Measurements from ENCODE around the gene LMAN2L. TPM values are rescaled to one million over a fixed set of nuclear protein-coding genes. Genes with fewer than 3 reads are reported as not detected.

The LMAN2L gene
- total RNA-seq, 1 experiment from 2014 or later: 15.6 TPM

GRCh38 chr2:96760986-96761832 lies 21.3 kb upstream of the LMAN2L start:
- Histone ChIP-seq H3K27me3 (ENCODE audit: insufficient read depth, low read depth) (no peaks in the 10 kb centered on the region), H3K4me1 (replicated peaks; ENCODE audit: insufficient read depth) (peaks cover 49% of the 10 kb centered on the region), H3K9me2 (ENCODE audit: insufficient read depth) (no peaks in the 10 kb centered on the region), H3K36me3 (ENCODE audit: low read depth) (no peaks in the 10 kb centered on the region), H3F3A (ENCODE audit: insufficient read depth, low read depth) (peaks cover 48% of the 10 kb centered on the region), H3K4me3 (peak overlapping the region; percentile 87), H3K9me3 (ENCODE audit: insufficient read depth, low read depth) (no peaks in the 10 kb centered on the region), H4K20me1 (ENCODE audit: insufficient read depth) (no peaks in the 10 kb centered on the region), H3K4me2 (peak overlapping the region; percentile 94), H3K27ac (no peak overlapping the region; the same call in 1 of the 2 replicates), H3K79me2 (ENCODE audit: low read depth) (peaks cover 53% of the 10 kb centered on the region), H2AFZ (peak overlapping the region; percentile 94)
- intact Hi-C loops (cut with micrococcal nuclease; ENCODE audit: unreplicated experiment): loop anchor here (1.0 to 10.0 kb wide), 3 partner anchors 21 to 426 kb away; partner anchors contain the start of genes KANSL3, LMAN2L and NCAPH
- DNase-seq: peak in 1 of 2 experiments; percentile 49
- BruUV-seq (replicated peaks): no TSS peak
- ChIA-PET POLR2A (ENCODE audit: unreplicated experiment) (interaction anchor here (0.5 to 1.0 kb wide), 5 partner anchors 33 to 671 kb away, joined by 3 to 14 read pairs (median 5); partner anchors contain the start of gene KANSL3), CTCF (interaction anchor here (1.2 kb wide), 2 partner anchors 13 to 144 kb away, joined by 4 to 5 read pairs; no protein-coding TSS in a partner anchor)
- TF ChIP-seq EZH2 (IDR thresholded peaks at IDR 0.05; ENCODE audit: low read depth): no peak
- TF ChIP-seq, protein P1, sequence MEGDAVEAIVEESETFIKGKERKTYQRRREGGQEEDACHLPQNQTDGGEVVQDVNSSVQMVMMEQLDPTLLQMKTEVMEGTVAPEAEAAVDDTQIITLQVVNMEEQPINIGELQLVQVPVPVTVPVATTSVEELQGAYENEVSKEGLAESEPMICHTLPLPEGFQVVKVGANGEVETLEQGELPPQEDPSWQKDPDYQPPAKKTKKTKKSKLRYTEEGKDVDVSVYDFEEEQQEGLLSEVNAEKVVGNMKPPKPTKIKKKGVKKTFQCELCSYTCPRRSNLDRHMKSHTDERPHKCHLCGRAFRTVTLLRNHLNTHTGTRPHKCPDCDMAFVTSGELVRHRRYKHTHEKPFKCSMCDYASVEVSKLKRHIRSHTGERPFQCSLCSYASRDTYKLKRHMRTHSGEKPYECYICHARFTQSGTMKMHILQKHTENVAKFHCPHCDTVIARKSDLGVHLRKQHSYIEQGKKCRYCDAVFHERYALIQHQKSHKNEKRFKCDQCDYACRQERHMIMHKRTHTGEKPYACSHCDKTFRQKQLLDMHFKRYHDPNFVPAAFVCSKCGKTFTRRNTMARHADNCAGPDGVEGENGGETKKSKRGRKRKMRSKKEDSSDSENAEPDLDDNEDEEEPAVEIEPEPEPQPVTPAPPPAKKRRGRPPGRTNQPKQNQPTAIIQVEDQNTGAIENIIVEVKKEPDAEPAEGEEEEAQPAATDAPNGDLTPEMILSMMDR (conservative IDR thresholded peaks at IDR 0.05): peak; percentile 68

DNA sequence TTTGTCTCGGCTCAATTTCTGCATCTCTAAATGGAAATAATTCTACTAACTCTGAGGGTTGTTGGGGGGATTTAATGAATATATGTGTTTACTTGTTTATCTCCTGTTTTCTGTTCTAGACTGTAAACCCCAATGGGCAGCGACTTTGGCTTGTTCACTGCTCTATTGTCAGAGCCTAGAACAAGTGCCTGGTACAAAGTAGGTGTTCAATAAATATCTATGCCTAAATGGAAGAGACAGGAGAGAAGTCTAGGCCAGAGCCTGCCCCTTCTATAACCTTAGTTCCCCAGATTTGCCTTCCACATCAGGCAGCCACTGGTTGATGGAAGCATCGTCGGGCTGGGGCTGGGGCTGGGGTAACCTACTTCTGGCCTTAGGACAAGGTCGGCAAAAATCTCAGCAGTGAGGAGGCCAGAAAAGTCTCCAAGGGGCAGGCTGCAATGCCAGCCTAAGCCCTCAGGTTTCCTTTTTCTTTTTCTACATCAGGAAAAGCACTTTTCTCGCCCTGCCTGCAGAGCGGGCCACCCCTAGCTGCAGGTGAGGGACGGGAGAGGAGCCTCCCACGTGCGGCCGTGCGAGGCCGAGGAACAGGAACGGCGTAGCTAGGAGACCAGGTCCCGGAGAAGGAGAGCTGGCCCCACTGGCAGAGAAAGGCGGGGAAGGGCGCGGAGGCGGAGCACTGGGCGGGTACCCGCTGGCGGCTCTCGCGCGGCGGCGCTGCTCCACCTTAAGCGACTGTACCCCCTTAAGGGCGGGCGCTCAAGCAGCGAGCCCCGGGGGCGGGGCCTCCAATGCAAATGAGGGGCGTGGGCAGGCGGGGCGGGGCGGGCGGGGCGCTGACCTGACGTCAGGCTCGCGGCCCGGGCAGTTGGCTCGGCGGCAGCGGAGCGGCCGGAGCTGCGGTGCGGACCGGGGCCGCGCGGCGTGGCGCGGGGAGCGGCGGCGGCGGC lies 20.4 kb upstream of the LMAN2L start, which contains the start of gene CNNM4:
Gene CNNM4, plus strand, starts transcription at position 867 of the 950 bp plus-strand sequence. CDS start 98 bp downstream, outside the sequence.
- Histone ChIP-seq H3K36me3 (ENCODE audit: low read depth) (no peaks in the 10 kb centered on the region), H3K27ac (no peak within 1 kb of the TSS; the same call in 1 of the 2 replicates), H3K4me1 (replicated peaks; ENCODE audit: insufficient read depth) (peaks cover 47% of the 10 kb centered on the region), H3F3A (ENCODE audit: insufficient read depth, low read depth) (peaks cover 48% of the 10 kb centered on the region), H3K9me3 (ENCODE audit: insufficient read depth, low read depth) (no peaks in the 10 kb centered on the region), H3K4me3 (peak within 1 kb of the TSS; percentile 87), H3K4me2 (peak within 1 kb of the TSS; percentile 94), H3K79me2 (ENCODE audit: low read depth) (peaks cover 44% of the 10 kb centered on the region), H3K9me2 (ENCODE audit: insufficient read depth) (no peaks in the 10 kb centered on the region), H3K27me3 (ENCODE audit: insufficient read depth, low read depth) (no peaks in the 10 kb centered on the region), H2AFZ (peak within 1 kb of the TSS; percentile 94), H4K20me1 (ENCODE audit: insufficient read depth) (no peaks in the 10 kb centered on the region)
- peak; percentile 90 to 98 for DNase-seq
- ChIA-PET CTCF (interaction anchor here (1.2 kb wide), 1 partner anchor 13 kb away, joined by 4 read pairs; no protein-coding TSS in a partner anchor), POLR2A (ENCODE audit: unreplicated experiment) (interaction anchor here (0.6 to 1.0 kb wide), 7 partner anchors 32 to 144 kb away, joined by 3 to 23 read pairs (median 10); partner anchors contain the start of gene KANSL3)
- TF ChIP-seq EZH2 (IDR thresholded peaks at IDR 0.05; ENCODE audit: low read depth): no peak
- TF ChIP-seq, protein P1 (conservative IDR thresholded peaks at IDR 0.05): no peak
- BruUV-seq (replicated peaks): no TSS peak
- intact Hi-C loops (cut with micrococcal nuclease; ENCODE audit: unreplicated experiment): loop anchor here (1.0 to 10.0 kb wide), 3 partner anchors 20 to 426 kb away; partner anchors contain the start of genes KANSL3, LMAN2L and NCAPH
